K562 (cell line): ENCODE data around the gene GPRIN1. TPM values are rescaled to one million over a fixed set of nuclear protein-coding genes. Genes with fewer than 3 reads are reported as not detected.

Source experiments
- BDP1 ChIP-seq: IDR thresholded peaks from 3 replicates; pipeline ENCODE4 v1.6.1; 2011; ENCODE audit not compliant: insufficient read length, insufficient read depth
- E2F6 ChIP-seq, 2 experiments: IDR thresholded peaks; 2 replicates each; pipeline ENCODE4 v1.6.1; 2011; ENCODE audit warnings: borderline replicate concordance in 1 of 2, control low read depth in 1 of 2, low read depth in 1 of 2, low read length in 1 of 2, mild to moderate bottlenecking in 1 of 2, mixed read lengths in 1 of 2, moderate library complexity in 1 of 2; ENCODE audit not compliant: insufficient read depth in 1 of 2, insufficient read length in 1 of 2, poor library complexity in 1 of 2, severe bottlenecking in 1 of 2; ENCODE audit errors: extremely low read depth in 1 of 2
- FOXK1 ChIP-seq: sonication (generic); formaldehyde crosslinking; IDR thresholded peaks from 2 replicates; pipeline ENCODE4 v1.8.0; 2022; ENCODE audit warnings: missing genetic modification reagents, mild to moderate bottlenecking, borderline replicate concordance
- FOXK2 ChIP-seq, 2 experiments: fragments of 450-650 bp; IDR thresholded peaks in 1 of 2; conservative IDR thresholded peaks in 1 of 2; 2 replicates each; pipeline ENCODE4 v1.6.1; 2016; ENCODE audit warnings: low read depth in 2 of 2, mild to moderate bottlenecking in 1 of 2
- GTF2E2 ChIP-seq: fragments of 200-800 bp; sonication (Bioruptor generic); IDR thresholded peaks from 2 replicates; pipeline ENCODE4 v1.6.1; 2016; ENCODE audit warnings: missing genetic modification characterization, missing compliant biosample characterization
- KDM5B ChIP-seq: fragments of 200-600 bp; sonication (generic); IDR thresholded peaks from 2 replicates; pipeline ENCODE4 v1.6.1; 2012; ENCODE audit warnings: low read depth, mild to moderate bottlenecking, moderate library complexity, low read length, control low read depth, inconsistent platforms; ENCODE audit not compliant: insufficient replicate concordance
- RHOXF2B ChIP-seq: fragments of 250-450 bp; sonication (Bioruptor Pico); conservative IDR thresholded peaks from 2 replicates; pipeline ENCODE4 v1.5.1; 2021
- RNF2 ChIP-seq: sonication (generic); IDR thresholded peaks from 2 replicates; pipeline ENCODE4 v1.6.1; 2016
- SRSF9 ChIP-seq: fragments of 200-400 bp; formaldehyde crosslinking; IDR thresholded peaks from 2 replicates; pipeline ENCODE4 v1.6.1; 2017; ENCODE audit warnings: low read depth, low read length, borderline replicate concordance
- TGIF2 ChIP-seq: sonication (generic); formaldehyde crosslinking; IDR thresholded peaks from 2 replicates; pipeline ENCODE4 v1.8.1; 2022; ENCODE audit warnings: mild to moderate bottlenecking, missing genetic modification reagents, moderate library complexity
- TRIM28 ChIP-seq: fragments of 450-650 bp; IDR thresholded peaks from 2 replicates; pipeline ENCODE4 v1.6.1; 2017
- XRCC3 ChIP-seq: fragments of 450-650 bp; IDR thresholded peaks from 2 replicates; pipeline ENCODE4 v1.6.1; 2017; ENCODE audit warnings: mild to moderate bottlenecking, moderate library complexity
- ZNF41 ChIP-seq: fragments of 250-450 bp; sonication (Bioruptor Pico); conservative IDR thresholded peaks from 2 replicates; pipeline ENCODE4 v1.4.0; 2020; ENCODE audit warnings: mild to moderate bottlenecking
- polyA plus RNA-seq, 8 experiments: library from polyadenylated mRNA; depleted of rRNA in 4 of 8; stranded (reverse) in 5 of 8; unstranded in 3 of 8; fragments of >200 nt; fragmentation: Nextera tagmentation in 2 of 8; fragmentation: Illumina TruSeq in 1 of 8; extraction: Ambion mirVana in 2 of 8; extraction: Trizol in 1 of 8; gene quantifications; 2 replicates each; pipeline versions ENCODE4 v1.2.1 to v1.2.3, GENCODE V29; 2011 to 2014; ENCODE audit warnings: inconsistent platforms in 1 of 8, missing spikeins in 1 of 8
- total RNA-seq, 7 experiments: library from RNA; depleted of rRNA in 6 of 7; stranded (reverse); fragments of >200 nt in 6 of 7; fragmentation: Illumina TruSeq in 2 of 7; extraction: Trizol in 2 of 7; gene quantifications; 2 replicates each; pipeline versions ENCODE4 v1.2.1 to v1.2.3, GENCODE V29; 2011 to 2021; ENCODE audit warnings: low replicate concordance in 1 of 7
- TF ChIP-seq, protein P1 (sequence below): fragments of 450-650 bp; IDR thresholded peaks from 2 replicates; pipeline ENCODE4 v1.6.1; 2018; ENCODE audit not compliant: partially characterized antibody
- TF ChIP-seq, protein P2 (sequence below): IDR thresholded peaks from 2 replicates; pipeline ENCODE4 v1.6.1; 2011; ENCODE audit not compliant: insufficient read length; ENCODE audit errors: extremely low read depth
- TF ChIP-seq, protein P3 (sequence below): fragments of 250-450 bp; sonication (Bioruptor Pico); IDR thresholded peaks from 2 replicates; pipeline ENCODE4 v1.4.0; 2020; ENCODE audit warnings: borderline replicate concordance
- TF ChIP-seq, protein P4 (sequence below): fragments of 150-350 bp; IDR thresholded peaks from 2 replicates; pipeline ENCODE4 v1.6.1; 2014; ENCODE audit warnings: low read depth, mild to moderate bottlenecking, low read length, borderline replicate concordance

The GPRIN1 gene
- total and polyA plus RNA-seq, 9 of the 15 experiments (the other 6 are each of a cell fraction or from before 2014, with no cell fraction given) = 0.15 to 11.6 (median 4.4) TPM

- TF ChIP-seq, protein P1, sequence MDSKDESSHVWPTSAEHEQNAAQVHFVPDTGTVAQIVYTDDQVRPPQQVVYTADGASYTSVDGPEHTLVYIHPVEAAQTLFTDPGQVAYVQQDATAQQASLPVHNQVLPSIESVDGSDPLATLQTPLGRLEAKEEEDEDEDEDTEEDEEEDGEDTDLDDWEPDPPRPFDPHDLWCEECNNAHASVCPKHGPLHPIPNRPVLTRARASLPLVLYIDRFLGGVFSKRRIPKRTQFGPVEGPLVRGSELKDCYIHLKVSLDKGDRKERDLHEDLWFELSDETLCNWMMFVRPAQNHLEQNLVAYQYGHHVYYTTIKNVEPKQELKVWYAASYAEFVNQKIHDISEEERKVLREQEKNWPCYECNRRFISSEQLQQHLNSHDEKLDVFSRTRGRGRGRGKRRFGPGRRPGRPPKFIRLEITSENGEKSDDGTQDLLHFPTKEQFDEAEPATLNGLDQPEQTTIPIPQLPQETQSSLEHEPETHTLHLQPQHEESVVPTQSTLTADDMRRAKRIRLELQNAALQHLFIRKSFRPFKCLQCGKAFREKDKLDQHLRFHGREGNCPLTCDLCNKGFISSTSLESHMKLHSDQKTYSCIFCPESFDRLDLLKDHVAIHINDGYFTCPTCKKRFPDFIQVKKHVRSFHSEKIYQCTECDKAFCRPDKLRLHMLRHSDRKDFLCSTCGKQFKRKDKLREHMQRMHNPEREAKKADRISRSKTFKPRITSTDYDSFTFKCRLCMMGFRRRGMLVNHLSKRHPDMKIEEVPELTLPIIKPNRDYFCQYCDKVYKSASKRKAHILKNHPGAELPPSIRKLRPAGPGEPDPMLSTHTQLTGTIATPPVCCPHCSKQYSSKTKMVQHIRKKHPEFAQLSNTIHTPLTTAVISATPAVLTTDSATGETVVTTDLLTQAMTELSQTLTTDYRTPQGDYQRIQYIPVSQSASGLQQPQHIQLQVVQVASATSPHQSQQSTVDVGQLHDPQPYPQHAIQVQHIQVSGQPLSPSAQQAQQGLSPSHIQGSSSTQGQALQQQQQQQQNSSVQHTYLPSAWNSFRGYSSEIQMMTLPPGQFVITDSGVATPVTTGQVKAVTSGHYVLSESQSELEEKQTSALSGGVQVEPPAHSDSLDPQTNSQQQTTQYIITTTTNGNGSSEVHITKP = peak; percentile 91
- TF ChIP-seq RHOXF2B (CRISPR knock-in tag) (no peak), FOXK1 (no peak), KDM5B (no peak), TRIM28 (no peak), BDP1 (no peak), TGIF2 (CRISPR knock-in tag) (no peak), RNF2 (no peak), ZNF41 (CRISPR knock-in tag) (no peak), FOXK2 (conservative IDR thresholded peaks at IDR 0.05 in 1 of 2, IDR thresholded peaks at IDR 0.05 in 1 of 2; ENCODE audit: low read depth in 2 of 2) (no peak), XRCC3 (no peak), GTF2E2 (tag) (no peak), E2F6 (IDR thresholded peaks at IDR 0.05; ENCODE audit: borderline replicate concordance in 1 of 2, extremely low read depth in 1 of 2, insufficient read depth in 1 of 2, insufficient read length in 1 of 2, low read depth in 1 of 2, low read length in 1 of 2, poor library complexity in 1 of 2, severe bottlenecking in 1 of 2) (peak in 1 of 2 experiments; percentile 52), SRSF9 (no peak)
- TF ChIP-seq, protein P2, sequence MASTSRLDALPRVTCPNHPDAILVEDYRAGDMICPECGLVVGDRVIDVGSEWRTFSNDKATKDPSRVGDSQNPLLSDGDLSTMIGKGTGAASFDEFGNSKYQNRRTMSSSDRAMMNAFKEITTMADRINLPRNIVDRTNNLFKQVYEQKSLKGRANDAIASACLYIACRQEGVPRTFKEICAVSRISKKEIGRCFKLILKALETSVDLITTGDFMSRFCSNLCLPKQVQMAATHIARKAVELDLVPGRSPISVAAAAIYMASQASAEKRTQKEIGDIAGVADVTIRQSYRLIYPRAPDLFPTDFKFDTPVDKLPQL = no peak
- TF ChIP-seq, protein P3, sequence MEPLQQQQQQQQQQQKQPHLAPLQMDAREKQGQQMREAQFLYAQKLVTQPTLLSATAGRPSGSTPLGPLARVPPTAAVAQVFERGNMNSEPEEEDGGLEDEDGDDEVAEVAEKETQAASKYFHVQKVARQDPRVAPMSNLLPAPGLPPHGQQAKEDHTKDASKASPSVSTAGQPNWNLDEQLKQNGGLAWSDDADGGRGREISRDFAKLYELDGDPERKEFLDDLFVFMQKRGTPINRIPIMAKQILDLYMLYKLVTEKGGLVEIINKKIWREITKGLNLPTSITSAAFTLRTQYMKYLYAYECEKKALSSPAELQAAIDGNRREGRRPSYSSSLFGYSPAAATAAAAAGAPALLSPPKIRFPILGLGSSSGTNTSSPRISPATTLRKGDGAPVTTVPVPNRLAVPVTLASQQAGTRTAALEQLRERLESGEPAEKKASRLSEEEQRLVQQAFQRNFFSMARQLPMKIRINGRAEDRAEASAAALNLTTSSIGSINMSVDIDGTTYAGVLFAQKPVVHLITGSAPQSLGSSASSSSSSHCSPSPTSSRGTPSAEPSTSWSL (CRISPR knock-in tag) = no peak
- TF ChIP-seq, protein P4, sequence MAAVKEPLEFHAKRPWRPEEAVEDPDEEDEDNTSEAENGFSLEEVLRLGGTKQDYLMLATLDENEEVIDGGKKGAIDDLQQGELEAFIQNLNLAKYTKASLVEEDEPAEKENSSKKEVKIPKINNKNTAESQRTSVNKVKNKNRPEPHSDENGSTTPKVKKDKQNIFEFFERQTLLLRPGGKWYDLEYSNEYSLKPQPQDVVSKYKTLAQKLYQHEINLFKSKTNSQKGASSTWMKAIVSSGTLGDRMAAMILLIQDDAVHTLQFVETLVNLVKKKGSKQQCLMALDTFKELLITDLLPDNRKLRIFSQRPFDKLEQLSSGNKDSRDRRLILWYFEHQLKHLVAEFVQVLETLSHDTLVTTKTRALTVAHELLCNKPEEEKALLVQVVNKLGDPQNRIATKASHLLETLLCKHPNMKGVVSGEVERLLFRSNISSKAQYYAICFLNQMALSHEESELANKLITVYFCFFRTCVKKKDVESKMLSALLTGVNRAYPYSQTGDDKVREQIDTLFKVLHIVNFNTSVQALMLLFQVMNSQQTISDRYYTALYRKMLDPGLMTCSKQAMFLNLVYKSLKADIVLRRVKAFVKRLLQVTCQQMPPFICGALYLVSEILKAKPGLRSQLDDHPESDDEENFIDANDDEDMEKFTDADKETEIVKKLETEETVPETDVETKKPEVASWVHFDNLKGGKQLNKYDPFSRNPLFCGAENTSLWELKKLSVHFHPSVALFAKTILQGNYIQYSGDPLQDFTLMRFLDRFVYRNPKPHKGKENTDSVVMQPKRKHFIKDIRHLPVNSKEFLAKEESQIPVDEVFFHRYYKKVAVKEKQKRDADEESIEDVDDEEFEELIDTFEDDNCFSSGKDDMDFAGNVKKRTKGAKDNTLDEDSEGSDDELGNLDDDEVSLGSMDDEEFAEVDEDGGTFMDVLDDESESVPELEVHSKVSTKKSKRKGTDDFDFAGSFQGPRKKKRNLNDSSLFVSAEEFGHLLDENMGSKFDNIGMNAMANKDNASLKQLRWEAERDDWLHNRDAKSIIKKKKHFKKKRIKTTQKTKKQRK = no peak
Measured at GRCh38 chr5:176620333-176620981, 10.5 kb upstream of the GPRIN1 start (continued).
